Measurements from ENCODE around the gene ASZ1. TPM values are rescaled to one million over a fixed set of nuclear protein-coding genes. Genes with fewer than 3 reads are reported as not detected.

The ASZ1 gene
- total RNA-seq, 1 experiment from 2014 or later, result not detected

DNA sequence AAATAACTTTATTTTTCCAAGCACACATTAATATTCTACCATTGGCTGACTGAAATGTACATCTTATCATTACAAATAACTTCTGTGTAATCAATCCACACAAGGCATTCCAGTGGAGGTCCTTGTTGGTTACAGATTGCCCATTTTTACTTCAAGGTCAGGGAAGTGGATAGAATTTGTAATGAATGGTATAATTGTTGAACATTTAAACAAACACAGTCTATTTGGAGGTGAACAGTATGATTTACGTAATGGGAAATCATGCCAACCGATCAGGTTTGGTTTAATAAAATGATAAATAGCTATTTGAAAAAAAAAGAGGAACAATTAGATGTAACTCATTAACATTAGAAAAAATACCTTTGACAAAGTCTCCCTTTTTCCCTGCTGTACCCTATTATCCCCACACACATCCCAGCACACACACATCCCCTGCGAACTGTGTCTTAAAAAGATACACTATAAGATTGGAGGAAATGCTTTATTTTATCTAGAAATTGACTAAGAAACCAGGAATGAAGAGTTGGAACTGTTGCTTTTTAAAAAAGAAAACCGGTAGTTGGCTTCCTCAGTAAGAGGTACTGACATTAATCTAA lies 19.0 kb upstream of the ASZ1 start:
- H3K9me2 ChIP-seq (ENCODE audit: insufficient read depth), result no peaks in the 10 kb centered on the region

More for the DNA sequence above, 19.0 kb upstream of the ASZ1 start:
- Histone ChIP-seq H3K4me2 (ENCODE audit: low read length) (no peak overlapping the region), H3K27me3 (ENCODE audit: insufficient read depth, low read length) (no peaks in the 10 kb centered on the region), H3K36me3 (ENCODE audit: control insufficient read depth in 1 of 2, insufficient read depth in 2 of 2, low read length in 2 of 2) (no peaks in the 10 kb centered on the region), H3K79me2 (ENCODE audit: insufficient read depth, low read length) (no peaks in the 10 kb centered on the region), H3K4me3 (replicated peaks in 1 of 2; ENCODE audit: low read depth in 1 of 2, low read length in 2 of 2) (no peak overlapping the region), H3K27ac (ENCODE audit: low read depth, low read length) (no peak overlapping the region), H4K20me1 (ENCODE audit: insufficient read depth) (no peaks in the 10 kb centered on the region), H3K9me3 (ENCODE audit: control insufficient read depth in 1 of 2, insufficient read depth in 1 of 2, low read depth in 1 of 2, low read length in 2 of 2) (no peaks in the 10 kb centered on the region), H2AFZ (ENCODE audit: low read depth, low read length, poor library complexity, severe bottlenecking) (no peak overlapping the region), H3K9ac (ENCODE audit: low read length) (no peak overlapping the region), H3K4me1 (ENCODE audit: control insufficient read depth in 1 of 2, insufficient read depth in 2 of 2, low read length in 2 of 2) (no peaks in the 10 kb centered on the region)
- DNase-seq (ENCODE audit: low read depth, low spot score) (no peak), ATAC-seq (no peak)
- ChIA-PET RAD21 (ENCODE audit: low non-redundant PET in 1 of 2, low total read pairs in 2 of 2, uncharacterized antibody in 2 of 2, unreplicated experiment in 2 of 2) (no interaction called here), CTCF (no interaction called here), POLR2A (no interaction called here)
- TF ChIP-seq CBX3 (IDR thresholded peaks at IDR 0.05; ENCODE audit: low read depth), result no peak
- TF ChIP-seq ZFX (IDR thresholded peaks at IDR 0.05), result no peak
- no peak for TF ChIP-seq RAD21 (IDR thresholded peaks at IDR 0.05; ENCODE audit: low read depth)
- TF ChIP-seq, protein P1, sequence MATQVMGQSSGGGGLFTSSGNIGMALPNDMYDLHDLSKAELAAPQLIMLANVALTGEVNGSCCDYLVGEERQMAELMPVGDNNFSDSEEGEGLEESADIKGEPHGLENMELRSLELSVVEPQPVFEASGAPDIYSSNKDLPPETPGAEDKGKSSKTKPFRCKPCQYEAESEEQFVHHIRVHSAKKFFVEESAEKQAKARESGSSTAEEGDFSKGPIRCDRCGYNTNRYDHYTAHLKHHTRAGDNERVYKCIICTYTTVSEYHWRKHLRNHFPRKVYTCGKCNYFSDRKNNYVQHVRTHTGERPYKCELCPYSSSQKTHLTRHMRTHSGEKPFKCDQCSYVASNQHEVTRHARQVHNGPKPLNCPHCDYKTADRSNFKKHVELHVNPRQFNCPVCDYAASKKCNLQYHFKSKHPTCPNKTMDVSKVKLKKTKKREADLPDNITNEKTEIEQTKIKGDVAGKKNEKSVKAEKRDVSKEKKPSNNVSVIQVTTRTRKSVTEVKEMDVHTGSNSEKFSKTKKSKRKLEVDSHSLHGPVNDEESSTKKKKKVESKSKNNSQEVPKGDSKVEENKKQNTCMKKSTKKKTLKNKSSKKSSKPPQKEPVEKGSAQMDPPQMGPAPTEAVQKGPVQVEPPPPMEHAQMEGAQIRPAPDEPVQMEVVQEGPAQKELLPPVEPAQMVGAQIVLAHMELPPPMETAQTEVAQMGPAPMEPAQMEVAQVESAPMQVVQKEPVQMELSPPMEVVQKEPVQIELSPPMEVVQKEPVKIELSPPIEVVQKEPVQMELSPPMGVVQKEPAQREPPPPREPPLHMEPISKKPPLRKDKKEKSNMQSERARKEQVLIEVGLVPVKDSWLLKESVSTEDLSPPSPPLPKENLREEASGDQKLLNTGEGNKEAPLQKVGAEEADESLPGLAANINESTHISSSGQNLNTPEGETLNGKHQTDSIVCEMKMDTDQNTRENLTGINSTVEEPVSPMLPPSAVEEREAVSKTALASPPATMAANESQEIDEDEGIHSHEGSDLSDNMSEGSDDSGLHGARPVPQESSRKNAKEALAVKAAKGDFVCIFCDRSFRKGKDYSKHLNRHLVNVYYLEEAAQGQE (IDR thresholded peaks at IDR 0.05; ENCODE audit: low read depth), result no peak
- TF ChIP-seq FOSL1 (IDR thresholded peaks at IDR 0.05; ENCODE audit: low read depth), result no peak
- no peak for TF ChIP-seq EZH2phosphoT487 (IDR thresholded peaks at IDR 0.05; ENCODE audit: borderline replicate concordance)
- TF ChIP-seq, protein P2, sequence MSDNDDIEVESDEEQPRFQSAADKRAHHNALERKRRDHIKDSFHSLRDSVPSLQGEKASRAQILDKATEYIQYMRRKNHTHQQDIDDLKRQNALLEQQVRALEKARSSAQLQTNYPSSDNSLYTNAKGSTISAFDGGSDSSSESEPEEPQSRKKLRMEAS (IDR thresholded peaks at IDR 0.05), result no peak
- TF ChIP-seq ZNF274 (IDR thresholded peaks at IDR 0.05; ENCODE audit: low read depth, low read length), result no peak
- TF ChIP-seq, protein P3, sequence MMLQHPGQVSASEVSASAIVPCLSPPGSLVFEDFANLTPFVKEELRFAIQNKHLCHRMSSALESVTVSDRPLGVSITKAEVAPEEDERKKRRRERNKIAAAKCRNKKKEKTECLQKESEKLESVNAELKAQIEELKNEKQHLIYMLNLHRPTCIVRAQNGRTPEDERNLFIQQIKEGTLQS (IDR thresholded peaks at IDR 0.05), result no peak
- no peak for TF ChIP-seq EGR1 (IDR thresholded peaks at IDR 0.05; ENCODE audit: low read depth)
- TF ChIP-seq SRF (IDR thresholded peaks at IDR 0.05; ENCODE audit: low read depth), result no peak
- BruUV-seq (replicated peaks), result no TSS peak
- intact Hi-C loops (cut with micrococcal nuclease), result no loop called here

All from HCT116 (cell line).